Esophagus muscularis mucosa (tissue), 3 donors: ENCODE results near the gene DAAM1.

Experiments
- CTCF ChIP-seq, 3 experiments: fragments of 200-600 bp in 2 of 3; fragments of 450-650 bp in 1 of 3; sonication (generic) in 2 of 3; IDR thresholded peaks; one replicate each; pipeline ENCODE4 v1.5.1; 2017 to 2019; ENCODE audit warnings: antibody characterized with exemption in 3 of 3, mild to moderate bottlenecking in 2 of 3, moderate library complexity in 1 of 3
- POLR2A ChIP-seq: fragments of 450-650 bp; IDR thresholded peaks from one replicate; pipeline ENCODE4 v1.6.1; 2017; ENCODE audit warnings: antibody characterized with exemption, moderate library complexity, mild to moderate bottlenecking, low read depth

- TF ChIP-seq CTCF (IDR thresholded peaks at IDR 0.05) (no peak), POLR2A (no peak)
Measured at GRCh38 chr14:59241121-59241520, 52.7 kb downstream of the DAAM1 start.
